Measurements from ENCODE around the gene PRR33.
"Not testable (repeated sequence)": the region's sequence is repeated elsewhere in the genome, so short reads cannot be mapped to it uniquely, and the experiment has no call there.

Gene PRR33

GRCh38 chr11:1888811-1889210 is 2.9 kb downstream of the PRR33 start:
- no peak for DNase-seq

DNA sequence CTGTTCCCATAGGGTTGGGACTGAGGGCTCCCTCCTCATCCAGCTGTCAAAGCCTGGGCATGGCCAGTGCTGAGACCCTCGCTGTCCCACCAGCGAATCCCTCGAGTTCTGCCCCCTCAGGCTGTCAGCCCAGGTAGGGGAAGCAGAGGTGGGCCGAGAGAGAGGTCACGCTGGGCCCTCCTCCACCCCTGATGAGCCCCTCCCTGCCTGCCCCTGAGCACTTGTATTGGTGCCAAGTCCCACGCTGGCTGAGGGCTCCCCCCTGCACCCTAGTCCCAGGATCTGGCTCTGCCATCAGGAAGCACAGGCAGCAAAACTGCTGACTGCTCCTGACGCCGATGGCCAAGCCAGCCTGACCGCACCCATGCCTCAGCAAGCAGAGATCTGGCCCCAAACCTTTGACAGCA is 3.3 kb downstream of the PRR33 start:
- no peak for DNase-seq

- DNase-seq = no peak
Observed at GRCh38 chr11:1887451-1888346, 4.0 kb downstream of the PRR33 start.

- not testable (repeated sequence) for DNase-seq
Observed at GRCh38 chr11:1886551-1886950, 5.1 kb downstream of the PRR33 start.

DNA sequence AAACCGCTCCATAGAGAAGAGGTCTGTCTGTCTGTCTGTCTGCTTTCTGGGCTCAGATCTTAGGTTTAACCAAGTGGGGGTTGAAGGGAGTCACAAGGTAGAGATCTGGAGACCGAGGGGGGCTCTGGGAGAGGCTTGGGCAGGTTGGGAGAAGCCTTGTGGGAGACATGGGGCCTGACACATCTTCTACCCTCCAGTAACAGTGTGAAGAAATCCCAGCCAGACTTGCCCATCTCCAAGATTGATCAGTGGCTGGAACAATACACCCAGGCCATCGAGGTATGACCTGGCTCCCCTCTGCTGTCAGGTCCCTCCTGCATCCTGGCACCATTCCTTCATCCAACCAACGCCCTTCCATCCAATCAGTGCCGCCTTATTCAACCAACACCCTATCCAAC is 7.4 kb downstream of the PRR33 start:
- DNase-seq = no peak

- DNase-seq = no peak
Observed at GRCh38 chr11:1883346-1884302, 8.1 kb downstream of the PRR33 start.

DNA sequence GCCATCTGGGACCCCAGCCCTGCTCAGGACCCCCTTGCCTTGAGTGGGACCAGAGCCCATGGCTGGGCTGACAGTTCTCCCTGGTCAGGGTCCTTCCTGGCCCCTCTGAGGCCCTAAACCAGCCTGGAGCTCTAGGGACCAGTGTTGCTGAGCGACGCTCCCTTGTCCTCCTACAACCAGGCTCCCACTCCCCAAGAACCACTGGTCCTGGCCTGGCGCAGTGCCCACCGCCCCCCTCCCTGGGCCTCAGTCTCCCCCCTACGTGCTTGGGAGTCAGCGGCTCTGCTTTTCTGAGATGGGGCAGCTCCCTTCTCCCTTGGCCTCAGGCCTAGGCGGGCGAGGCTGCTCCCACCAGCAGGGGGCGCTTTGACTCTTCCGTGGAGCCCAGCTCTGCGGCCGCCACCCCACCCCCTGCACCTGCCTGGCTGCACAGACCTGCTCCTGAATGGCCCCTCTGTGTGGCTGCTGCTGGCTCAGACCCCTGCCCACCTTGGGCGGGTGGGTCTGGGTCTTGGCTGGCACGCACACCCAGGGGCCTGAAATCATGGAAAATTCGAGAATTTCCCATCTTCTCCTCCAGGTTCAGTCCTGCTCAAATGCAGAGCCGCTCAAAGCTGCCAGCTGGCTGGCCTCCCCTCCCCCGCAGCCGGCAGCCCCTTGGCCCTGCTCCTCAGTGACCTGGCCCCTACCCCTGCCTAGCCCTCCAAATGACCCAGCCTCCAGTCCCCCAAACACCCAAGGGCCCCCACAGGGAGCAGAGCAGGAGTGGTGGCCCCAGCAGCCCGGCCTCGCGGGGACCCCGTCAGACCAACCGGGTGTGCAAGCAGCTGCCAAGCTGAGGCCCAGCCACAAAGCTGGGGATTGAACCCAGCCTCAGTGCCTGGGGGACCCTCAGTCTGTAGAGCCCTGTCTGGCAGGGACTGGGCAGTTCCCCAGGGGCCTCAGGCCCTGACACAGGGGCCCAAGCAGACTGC is 9.1 kb downstream of the PRR33 start:
- DNase-seq = peak in 1 of 2 experiments; percentile 9

GRCh38 chr11:1881442-1882264 is 10.0 kb downstream of the PRR33 start:
- DNase-seq = no peak

- no peak for DNase-seq
Observed at GRCh38 chr11:1880746-1881441, 10.8 kb downstream of the PRR33 start.

DNA sequence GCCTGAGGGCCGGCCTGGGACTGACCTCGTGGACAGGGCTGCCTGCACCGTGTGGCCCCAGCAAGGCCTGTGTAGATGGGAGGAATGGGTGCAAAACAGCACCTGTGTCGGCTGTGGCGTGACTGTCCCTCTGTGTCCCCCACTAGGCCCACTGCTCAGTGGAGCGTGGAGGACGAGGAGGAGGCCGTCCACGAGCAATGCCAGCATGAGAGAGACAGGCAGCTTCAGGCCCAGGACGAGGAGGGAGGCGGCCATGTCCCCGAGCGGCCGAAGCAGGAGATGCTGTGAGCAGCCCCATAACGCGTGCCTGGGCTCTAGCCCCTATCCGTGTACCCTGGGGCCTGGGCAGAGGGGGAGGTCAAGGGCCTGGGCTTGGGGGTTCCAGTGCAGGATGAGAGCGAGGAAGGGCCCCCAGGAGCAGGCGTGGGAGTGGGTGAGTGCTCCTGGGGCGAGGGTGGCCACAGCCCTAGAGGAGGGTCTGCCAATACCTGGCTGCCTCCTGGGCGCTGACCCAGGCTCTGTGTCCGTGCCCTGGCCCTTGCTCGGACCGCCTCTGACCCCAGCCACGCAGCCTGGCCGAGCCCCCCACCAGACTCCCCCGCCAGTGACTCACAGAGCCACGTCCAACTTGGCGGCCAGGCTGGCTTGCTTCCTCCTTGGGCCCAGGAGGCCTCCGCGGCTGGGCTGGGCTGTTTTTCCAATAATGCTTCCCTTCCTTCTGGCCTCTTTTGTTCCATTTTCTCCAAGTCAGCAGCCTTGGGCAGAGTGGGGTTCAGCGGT is 11.6 kb downstream of the PRR33 start:
- no peak for DNase-seq

DNA sequence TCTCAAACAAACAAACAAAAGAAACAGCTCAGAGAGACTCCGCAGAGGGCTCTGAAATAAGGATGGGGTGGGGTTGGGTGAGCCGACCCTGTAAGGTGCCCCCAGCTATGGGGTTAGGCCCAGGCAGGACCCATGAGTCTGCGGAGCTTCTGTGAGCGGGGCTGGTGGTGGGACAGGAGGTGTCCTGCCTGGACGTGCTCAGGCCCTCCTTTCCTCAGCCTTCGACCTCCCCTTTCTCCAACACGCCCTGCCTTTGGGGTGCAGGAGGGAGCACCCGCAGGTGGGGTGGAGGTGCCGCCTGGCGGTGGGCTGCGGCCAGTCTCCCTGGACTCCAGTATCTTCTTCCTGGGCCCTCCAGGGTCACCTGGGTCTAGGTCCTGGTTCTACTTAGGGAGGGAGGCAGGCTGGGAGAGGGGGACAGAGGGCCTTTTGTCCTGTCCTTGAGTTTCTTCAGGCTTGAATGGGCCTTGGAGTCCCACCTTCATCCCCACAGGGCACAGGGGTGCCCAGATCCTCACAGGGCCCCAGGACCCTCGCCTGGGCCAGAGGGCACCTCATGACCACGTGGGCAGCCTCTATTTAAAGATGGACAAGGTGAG is 12.3 kb downstream of the PRR33 start:
- no peak for DNase-seq

DNA sequence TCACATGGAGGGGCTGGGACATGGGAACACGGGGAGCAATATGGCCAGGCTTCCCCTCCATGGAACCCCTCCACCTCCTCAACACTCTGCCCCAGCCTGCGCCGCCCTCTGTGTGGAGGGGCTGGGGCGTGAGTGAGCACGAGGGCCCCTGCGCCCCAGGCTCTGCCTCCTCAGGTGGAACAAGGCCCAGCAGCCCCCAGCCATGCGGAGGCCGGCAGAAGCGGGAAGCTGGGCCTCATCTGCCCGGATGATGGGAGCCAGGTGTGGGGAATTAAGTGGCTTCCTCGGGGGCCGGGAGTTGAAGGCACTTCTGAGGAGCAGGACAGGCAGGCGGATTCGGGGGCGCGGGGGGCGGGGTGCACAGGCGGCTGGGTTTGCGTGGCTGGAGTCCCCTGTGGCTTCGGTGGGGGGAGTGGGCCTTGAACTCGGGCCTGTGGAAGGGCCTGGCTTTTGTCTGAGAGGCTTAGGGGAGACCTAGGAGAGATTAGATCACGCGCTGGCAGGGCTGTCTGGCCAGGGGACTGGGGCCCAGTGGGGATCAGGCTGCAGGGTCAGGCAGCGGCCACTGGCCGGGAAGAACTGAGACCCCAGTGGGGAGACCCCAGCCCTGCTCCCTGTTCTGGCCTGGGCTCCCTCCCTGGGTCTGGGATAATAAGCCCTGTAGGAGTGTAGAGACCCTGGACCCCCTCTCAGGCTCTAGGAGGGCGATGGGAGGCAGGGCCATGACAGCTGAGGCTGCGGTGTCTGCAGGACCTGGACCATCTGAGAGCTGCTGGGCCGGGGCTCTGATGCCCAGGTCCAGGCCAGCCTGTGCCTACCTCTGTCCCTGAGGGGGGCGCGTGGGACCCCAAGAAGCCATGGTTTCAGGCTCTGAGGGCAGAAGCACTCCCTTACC is 13.3 kb downstream of the PRR33 start:
- no peak for DNase-seq

DNA sequence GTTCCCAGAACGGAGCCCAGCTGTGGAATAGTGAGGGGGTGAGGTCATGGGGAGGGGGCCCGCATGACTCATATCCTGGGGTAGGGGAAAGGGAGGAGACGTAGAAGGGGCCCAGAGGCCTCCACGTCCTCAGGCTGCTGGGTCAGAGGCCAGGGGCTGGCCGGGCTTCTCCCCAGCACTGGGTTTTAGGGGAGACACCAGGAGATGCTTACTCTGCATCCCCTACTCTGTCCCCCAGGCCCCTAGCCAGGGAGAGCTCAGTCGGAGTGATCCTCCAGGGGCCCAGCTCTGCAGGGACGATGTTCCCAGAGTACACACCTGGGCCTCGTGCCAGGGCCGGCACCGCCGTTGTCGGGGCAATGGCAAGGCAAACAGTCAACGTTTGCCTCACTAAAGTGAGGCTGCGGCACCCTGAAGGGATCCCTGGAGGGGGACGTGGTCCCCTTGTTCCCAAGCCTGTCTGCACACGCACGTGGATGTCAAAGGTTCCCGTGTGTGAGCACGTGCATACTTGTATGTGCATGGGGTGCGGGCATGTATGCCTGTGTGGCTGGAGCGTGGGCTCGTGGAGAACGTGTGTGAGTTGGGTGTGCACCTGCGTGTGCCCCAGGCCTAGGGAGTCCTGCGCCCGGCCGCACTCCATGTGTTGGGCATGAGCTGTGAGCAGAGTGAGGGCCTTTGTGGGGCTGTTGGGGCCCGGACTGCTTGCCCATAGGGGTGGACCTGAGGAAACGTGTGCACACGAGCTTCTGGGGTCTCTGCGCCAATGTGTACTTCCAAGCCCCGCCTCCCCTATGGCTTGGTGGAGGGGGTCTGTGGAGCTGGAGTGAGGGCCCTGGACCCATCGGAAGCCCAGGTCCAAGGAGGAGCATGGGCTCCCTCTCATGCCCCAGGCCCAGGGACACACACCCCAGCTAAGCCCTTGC is 14.2 kb downstream of the PRR33 start:
- no peak for DNase-seq

GRCh38 chr11:1876361-1877063 is 15.2 kb downstream of the PRR33 start:
- no peak for DNase-seq

- not testable (repeated sequence) for DNase-seq
Observed at GRCh38 chr11:1875851-1876301, 15.8 kb downstream of the PRR33 start.

GRCh38 chr11:1875093-1875850 is 16.4 kb downstream of the PRR33 start:
- no peak for DNase-seq

All from NCI-H187 (cell line).